GM23338 (cell line): ENCODE measurements around the gene GLA.

Experiments used
- CREB1 ChIP-seq: fragments of 250-450 bp; sonication (Bioruptor Pico); IDR thresholded peaks from 2 replicates; pipeline ENCODE4 v1.5.0; 2020; ENCODE audit warnings: low read depth, mild to moderate bottlenecking, moderate library complexity
- CTCF ChIP-seq, 2 experiments: fragments of 200-600 bp in 1 of 2; sonication (generic) in 1 of 2; conservative IDR thresholded peaks; 2 replicates each; pipeline versions ENCODE4 v1.5.1 to v1.6.1; 2016 to 2017; ENCODE audit warnings: antibody characterized with exemption in 2 of 2, low read depth in 2 of 2, mild to moderate bottlenecking in 2 of 2, moderate library complexity in 1 of 2
- ETS1 ChIP-seq: IDR thresholded peaks from 2 replicates; pipeline ENCODE4 v1.6.1; 2016; ENCODE audit warnings: antibody characterized with exemption
- EZH2 ChIP-seq: fragments of 200-600 bp; sonication (generic); IDR thresholded peaks from one replicate; pipeline ENCODE4 v1.8.0; 2017; ENCODE audit warnings: antibody characterized with exemption, mild to moderate bottlenecking, low read depth; ENCODE audit not compliant: unreplicated experiment
- EZH2phosphoT487 ChIP-seq: fragments of 200-600 bp; sonication (generic); IDR thresholded peaks from one replicate; pipeline ENCODE4 v1.8.1; 2018; ENCODE audit warnings: antibody characterized with exemption; ENCODE audit not compliant: unreplicated experiment
- JUNB ChIP-seq: IDR thresholded peaks from one replicate; pipeline ENCODE4 v1.6.1; 2016; ENCODE audit warnings: antibody characterized with exemption; ENCODE audit not compliant: unreplicated experiment
- NANOG ChIP-seq: IDR thresholded peaks from 2 replicates; pipeline ENCODE4 v1.6.1; 2016; ENCODE audit warnings: antibody characterized with exemption, borderline replicate concordance
- POLR2AphosphoS5 ChIP-seq: IDR thresholded peaks from 2 replicates; pipeline ENCODE4 v1.6.1; 2016; ENCODE audit warnings: antibody characterized with exemption, low read depth
- STAT1 ChIP-seq: IDR thresholded peaks from one replicate; pipeline ENCODE4 v1.6.1; 2016; ENCODE audit warnings: antibody characterized with exemption; ENCODE audit not compliant: unreplicated experiment
- ZNF114 ChIP-seq: fragments of 250-450 bp; sonication (Bioruptor Pico); IDR thresholded peaks from 2 replicates; pipeline ENCODE4 v1.5.0; 2020; ENCODE audit warnings: mild to moderate bottlenecking, moderate library complexity
- ZNF462 ChIP-seq: fragments of 250-450 bp; sonication (Bioruptor Pico); IDR thresholded peaks from 2 replicates; pipeline ENCODE4 v1.5.0; 2020; ENCODE audit warnings: mild to moderate bottlenecking, moderate library complexity
- TF ChIP-seq, protein P1 (sequence below): IDR thresholded peaks from one replicate; pipeline ENCODE4 v1.6.1; 2018; ENCODE audit warnings: antibody characterized with exemption; ENCODE audit not compliant: unreplicated experiment

- TF ChIP-seq EZH2 = no peak
- no peak for TF ChIP-seq CTCF (conservative IDR thresholded peaks at IDR 0.05; ENCODE audit: low read depth in 2 of 2)
- TF ChIP-seq ETS1 = no peak
- TF ChIP-seq, protein P1, sequence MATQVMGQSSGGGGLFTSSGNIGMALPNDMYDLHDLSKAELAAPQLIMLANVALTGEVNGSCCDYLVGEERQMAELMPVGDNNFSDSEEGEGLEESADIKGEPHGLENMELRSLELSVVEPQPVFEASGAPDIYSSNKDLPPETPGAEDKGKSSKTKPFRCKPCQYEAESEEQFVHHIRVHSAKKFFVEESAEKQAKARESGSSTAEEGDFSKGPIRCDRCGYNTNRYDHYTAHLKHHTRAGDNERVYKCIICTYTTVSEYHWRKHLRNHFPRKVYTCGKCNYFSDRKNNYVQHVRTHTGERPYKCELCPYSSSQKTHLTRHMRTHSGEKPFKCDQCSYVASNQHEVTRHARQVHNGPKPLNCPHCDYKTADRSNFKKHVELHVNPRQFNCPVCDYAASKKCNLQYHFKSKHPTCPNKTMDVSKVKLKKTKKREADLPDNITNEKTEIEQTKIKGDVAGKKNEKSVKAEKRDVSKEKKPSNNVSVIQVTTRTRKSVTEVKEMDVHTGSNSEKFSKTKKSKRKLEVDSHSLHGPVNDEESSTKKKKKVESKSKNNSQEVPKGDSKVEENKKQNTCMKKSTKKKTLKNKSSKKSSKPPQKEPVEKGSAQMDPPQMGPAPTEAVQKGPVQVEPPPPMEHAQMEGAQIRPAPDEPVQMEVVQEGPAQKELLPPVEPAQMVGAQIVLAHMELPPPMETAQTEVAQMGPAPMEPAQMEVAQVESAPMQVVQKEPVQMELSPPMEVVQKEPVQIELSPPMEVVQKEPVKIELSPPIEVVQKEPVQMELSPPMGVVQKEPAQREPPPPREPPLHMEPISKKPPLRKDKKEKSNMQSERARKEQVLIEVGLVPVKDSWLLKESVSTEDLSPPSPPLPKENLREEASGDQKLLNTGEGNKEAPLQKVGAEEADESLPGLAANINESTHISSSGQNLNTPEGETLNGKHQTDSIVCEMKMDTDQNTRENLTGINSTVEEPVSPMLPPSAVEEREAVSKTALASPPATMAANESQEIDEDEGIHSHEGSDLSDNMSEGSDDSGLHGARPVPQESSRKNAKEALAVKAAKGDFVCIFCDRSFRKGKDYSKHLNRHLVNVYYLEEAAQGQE = no peak
- no peak for TF ChIP-seq POLR2AphosphoS5
- TF ChIP-seq STAT1 = no peak
- TF ChIP-seq JUNB = no peak
- TF ChIP-seq EZH2phosphoT487 = no peak
- no peak for TF ChIP-seq NANOG
- no peak for TF ChIP-seq ZNF114
- no peak for TF ChIP-seq CREB1 (CRISPR knock-in tag)
- no peak for TF ChIP-seq ZNF462
These were observed 22.8 kb upstream of the GLA start for GRCh38 chrX:101430457-101431078.
